HepG2 (cell line): Measurements from ENCODE around the gene UCK2. TPM values are rescaled to one million over a fixed set of nuclear protein-coding genes. Genes with fewer than 3 reads are reported as not detected.
A peak's percentile ranks its signal among the peaks of the same experiment; 100 is the strongest.

Experiments
- HNF4A ChIP-seq: sonication (generic); formaldehyde crosslinking; IDR thresholded peaks from 2 replicates; pipeline ENCODE4 v1.4.0; 2020; ENCODE audit warnings: missing genetic modification reagents
- PAWR ChIP-seq: sonication (generic); formaldehyde crosslinking; IDR thresholded peaks from 2 replicates; pipeline ENCODE4 v1.4.0; 2020; ENCODE audit warnings: missing genetic modification reagents, mild to moderate bottlenecking, borderline replicate concordance
- RBM22 ChIP-seq: fragments of 200-400 bp; formaldehyde crosslinking; optimal IDR thresholded peaks from 2 replicates; pipeline ENCODE3; 2017; ENCODE audit warnings: mild to moderate bottlenecking, low read length, moderate library complexity
- ZNF143 ChIP-seq: sonication (generic); formaldehyde crosslinking; IDR thresholded peaks from 2 replicates; pipeline ENCODE4 v1.4.0; 2020; ENCODE audit warnings: missing genetic modification reagents
- ZNF605 ChIP-seq: sonication (generic); formaldehyde crosslinking; IDR thresholded peaks from 2 replicates; pipeline ENCODE4 v1.8.0; 2022; ENCODE audit warnings: mild to moderate bottlenecking, missing genetic modification reagents
- polyA plus RNA-seq, 8 experiments: library from polyadenylated mRNA; depleted of rRNA in 3 of 8; stranded (reverse) in 7 of 8; unstranded in 1 of 8; fragments of >200 nt; fragmentation: Illumina TruSeq in 4 of 8; extraction: Trizol in 4 of 8; gene quantifications; 2 replicates each; pipeline versions ENCODE4 v1.2.1 to v1.2.3, GENCODE V29; 2011 to 2016; ENCODE audit warnings: low read depth in 4 of 8, missing spikeins in 1 of 8, mixed read lengths in 1 of 8; ENCODE audit not compliant: insufficient read depth in 1 of 8
- total RNA-seq, 5 experiments: library from RNA; depleted of rRNA; stranded (reverse); fragments of >200 nt; fragmentation: Illumina TruSeq; extraction: Trizol; gene quantifications; 2 replicates each; pipeline ENCODE4 v1.2.3, GENCODE V29; 2016; ENCODE audit warnings: low read depth in 1 of 5
- TF ChIP-seq, protein P1 (sequence below): sonication (generic); formaldehyde crosslinking; IDR thresholded peaks from 2 replicates; pipeline ENCODE4 v1.5.0; 2020; ENCODE audit warnings: missing genetic modification reagents
- TF ChIP-seq, protein P2 (sequence below): sonication (generic); formaldehyde crosslinking; IDR thresholded peaks from 2 replicates; pipeline ENCODE4 v1.5.1; 2020; ENCODE audit warnings: mild to moderate bottlenecking, missing genetic modification reagents, borderline replicate concordance
- TF ChIP-seq, protein P3 (sequence below): sonication (generic); formaldehyde crosslinking; IDR thresholded peaks from 2 replicates; pipeline ENCODE4 v1.4.0; 2020; ENCODE audit warnings: missing genetic modification reagents
- TF ChIP-seq, protein P4 (sequence below): sonication (generic); formaldehyde crosslinking; conservative IDR thresholded peaks from 2 replicates; pipeline ENCODE4 v1.8.0; 2022; ENCODE audit warnings: mild to moderate bottlenecking, moderate library complexity, missing genetic modification reagents

Gene UCK2
- total and polyA plus RNA-seq, 2 of the 13 experiments (the other 11 are each of a cell fraction or from before 2014, with no cell fraction given): 64.3 to 78.0 TPM

DNA sequence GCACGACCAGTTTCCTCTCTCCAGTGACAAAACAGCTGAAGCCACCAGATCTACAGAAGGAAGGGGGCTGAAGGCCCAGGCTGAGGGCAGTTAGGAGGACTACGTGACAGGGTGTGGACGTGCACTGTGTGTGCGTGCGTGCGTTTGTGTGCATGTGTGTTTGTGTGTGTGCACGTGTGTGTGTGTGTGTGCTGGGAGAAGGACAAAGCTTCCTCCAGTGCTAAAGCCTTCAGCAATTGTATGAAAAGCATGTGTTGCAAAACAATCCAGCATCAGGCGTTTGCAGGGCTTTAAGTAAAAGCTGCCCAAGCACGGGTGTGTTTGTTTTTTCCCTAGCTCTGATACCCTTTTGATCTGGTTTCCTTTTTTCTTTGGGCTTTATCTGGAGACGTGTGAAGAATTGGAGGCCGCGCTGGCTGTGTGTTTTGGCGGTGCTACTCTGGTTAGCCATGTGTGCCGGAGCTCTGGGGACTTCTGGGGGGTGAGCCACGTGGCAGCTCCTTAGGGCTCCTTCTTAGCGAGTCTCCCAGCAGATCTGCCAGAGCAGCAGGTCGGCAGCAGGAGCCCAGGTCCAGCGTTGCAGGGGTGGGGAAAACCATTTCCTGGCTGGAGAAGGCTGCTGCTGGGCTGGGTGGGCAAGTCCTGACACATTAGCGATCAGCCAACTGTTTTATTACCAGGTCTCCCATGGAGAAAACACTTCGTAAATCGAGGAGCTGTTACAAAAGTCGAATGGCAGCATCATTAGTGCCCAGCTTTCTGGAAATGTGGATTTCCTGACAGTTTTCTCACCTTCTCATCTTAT lies 73.4 kb downstream of the UCK2 start (continued):
- TF ChIP-seq RBM22 (peak; percentile 65), HNF4A (CRISPR knock-in tag) (peak; percentile 58), PAWR (CRISPR knock-in tag) (no peak), ZNF143 (no peak), ZNF605 (CRISPR knock-in tag) (peak; percentile 80)
- TF ChIP-seq, protein P1, sequence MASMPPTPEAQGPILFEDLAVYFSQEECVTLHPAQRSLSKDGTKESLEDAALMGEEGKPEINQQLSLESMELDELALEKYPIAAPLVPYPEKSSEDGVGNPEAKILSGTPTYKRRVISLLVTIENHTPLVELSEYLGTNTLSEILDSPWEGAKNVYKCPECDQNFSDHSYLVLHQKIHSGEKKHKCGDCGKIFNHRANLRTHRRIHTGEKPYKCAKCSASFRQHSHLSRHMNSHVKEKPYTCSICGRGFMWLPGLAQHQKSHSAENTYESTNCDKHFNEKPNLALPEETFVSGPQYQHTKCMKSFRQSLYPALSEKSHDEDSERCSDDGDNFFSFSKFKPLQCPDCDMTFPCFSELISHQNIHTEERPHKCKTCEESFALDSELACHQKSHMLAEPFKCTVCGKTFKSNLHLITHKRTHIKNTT: no peak
- TF ChIP-seq, protein P2, sequence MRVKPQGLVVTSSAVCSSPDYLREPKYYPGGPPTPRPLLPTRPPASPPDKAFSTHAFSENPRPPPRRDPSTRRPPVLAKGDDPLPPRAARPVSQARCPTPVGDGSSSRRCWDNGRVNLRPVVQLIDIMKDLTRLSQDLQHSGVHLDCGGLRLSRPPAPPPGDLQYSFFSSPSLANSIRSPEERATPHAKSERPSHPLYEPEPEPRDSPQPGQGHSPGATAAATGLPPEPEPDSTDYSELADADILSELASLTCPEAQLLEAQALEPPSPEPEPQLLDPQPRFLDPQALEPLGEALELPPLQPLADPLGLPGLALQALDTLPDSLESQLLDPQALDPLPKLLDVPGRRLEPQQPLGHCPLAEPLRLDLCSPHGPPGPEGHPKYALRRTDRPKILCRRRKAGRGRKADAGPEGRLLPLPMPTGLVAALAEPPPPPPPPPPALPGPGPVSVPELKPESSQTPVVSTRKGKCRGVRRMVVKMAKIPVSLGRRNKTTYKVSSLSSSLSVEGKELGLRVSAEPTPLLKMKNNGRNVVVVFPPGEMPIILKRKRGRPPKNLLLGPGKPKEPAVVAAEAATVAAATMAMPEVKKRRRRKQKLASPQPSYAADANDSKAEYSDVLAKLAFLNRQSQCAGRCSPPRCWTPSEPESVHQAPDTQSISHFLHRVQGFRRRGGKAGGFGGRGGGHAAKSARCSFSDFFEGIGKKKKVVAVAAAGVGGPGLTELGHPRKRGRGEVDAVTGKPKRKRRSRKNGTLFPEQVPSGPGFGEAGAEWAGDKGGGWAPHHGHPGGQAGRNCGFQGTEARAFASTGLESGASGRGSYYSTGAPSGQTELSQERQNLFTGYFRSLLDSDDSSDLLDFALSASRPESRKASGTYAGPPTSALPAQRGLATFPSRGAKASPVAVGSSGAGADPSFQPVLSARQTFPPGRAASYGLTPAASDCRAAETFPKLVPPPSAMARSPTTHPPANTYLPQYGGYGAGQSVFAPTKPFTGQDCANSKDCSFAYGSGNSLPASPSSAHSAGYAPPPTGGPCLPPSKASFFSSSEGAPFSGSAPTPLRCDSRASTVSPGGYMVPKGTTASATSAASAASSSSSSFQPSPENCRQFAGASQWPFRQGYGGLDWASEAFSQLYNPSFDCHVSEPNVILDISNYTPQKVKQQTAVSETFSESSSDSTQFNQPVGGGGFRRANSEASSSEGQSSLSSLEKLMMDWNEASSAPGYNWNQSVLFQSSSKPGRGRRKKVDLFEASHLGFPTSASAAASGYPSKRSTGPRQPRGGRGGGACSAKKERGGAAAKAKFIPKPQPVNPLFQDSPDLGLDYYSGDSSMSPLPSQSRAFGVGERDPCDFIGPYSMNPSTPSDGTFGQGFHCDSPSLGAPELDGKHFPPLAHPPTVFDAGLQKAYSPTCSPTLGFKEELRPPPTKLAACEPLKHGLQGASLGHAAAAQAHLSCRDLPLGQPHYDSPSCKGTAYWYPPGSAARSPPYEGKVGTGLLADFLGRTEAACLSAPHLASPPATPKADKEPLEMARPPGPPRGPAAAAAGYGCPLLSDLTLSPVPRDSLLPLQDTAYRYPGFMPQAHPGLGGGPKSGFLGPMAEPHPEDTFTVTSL: peak; percentile 52; the same call in 1 of the 2 replicates
- TF ChIP-seq, protein P3, sequence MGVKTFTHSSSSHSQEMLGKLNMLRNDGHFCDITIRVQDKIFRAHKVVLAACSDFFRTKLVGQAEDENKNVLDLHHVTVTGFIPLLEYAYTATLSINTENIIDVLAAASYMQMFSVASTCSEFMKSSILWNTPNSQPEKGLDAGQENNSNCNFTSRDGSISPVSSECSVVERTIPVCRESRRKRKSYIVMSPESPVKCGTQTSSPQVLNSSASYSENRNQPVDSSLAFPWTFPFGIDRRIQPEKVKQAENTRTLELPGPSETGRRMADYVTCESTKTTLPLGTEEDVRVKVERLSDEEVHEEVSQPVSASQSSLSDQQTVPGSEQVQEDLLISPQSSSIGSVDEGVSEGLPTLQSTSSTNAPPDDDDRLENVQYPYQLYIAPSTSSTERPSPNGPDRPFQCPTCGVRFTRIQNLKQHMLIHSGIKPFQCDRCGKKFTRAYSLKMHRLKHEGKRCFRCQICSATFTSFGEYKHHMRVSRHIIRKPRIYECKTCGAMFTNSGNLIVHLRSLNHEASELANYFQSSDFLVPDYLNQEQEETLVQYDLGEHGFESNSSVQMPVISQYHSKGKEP (CRISPR knock-in tag): no peak
- TF ChIP-seq, protein P4, sequence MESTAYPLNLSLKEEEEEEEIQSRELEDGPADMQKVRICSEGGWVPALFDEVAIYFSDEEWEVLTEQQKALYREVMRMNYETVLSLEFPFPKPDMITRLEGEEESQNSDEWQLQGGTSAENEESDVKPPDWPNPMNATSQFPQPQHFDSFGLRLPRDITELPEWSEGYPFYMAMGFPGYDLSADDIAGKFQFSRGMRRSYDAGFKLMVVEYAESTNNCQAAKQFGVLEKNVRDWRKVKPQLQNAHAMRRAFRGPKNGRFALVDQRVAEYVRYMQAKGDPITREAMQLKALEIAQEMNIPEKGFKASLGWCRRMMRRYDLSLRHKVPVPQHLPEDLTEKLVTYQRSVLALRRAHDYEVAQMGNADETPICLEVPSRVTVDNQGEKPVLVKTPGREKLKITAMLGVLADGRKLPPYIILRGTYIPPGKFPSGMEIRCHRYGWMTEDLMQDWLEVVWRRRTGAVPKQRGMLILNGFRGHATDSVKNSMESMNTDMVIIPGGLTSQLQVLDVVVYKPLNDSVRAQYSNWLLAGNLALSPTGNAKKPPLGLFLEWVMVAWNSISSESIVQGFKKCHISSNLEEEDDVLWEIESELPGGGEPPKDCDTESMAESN (CRISPR knock-in tag): no peak
